ENCODE data around the gene MVD.
A peak's percentile ranks its signal among the peaks of the same experiment; 100 is the strongest.

MVD gene, protein sequence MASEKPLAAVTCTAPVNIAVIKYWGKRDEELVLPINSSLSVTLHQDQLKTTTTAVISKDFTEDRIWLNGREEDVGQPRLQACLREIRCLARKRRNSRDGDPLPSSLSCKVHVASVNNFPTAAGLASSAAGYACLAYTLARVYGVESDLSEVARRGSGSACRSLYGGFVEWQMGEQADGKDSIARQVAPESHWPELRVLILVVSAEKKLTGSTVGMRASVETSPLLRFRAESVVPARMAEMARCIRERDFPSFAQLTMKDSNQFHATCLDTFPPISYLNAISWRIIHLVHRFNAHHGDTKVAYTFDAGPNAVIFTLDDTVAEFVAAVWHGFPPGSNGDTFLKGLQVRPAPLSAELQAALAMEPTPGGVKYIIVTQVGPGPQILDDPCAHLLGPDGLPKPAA

GRCh38 chr16:88662843-88663606 is at the start of gene MVD:
TSS of gene MVD (minus strand) at chr16:88663091. CDS start at chr16:88663080, 11 bp downstream.
- peak; percentile 95 to 99 (median 98) for DNase-seq
- intact Hi-C loops (cut with DNase I), result loop anchor here (10.0 kb wide), 1 partner anchor 88 kb away; the partner anchor contains the start of gene ZC3H18

DNA sequence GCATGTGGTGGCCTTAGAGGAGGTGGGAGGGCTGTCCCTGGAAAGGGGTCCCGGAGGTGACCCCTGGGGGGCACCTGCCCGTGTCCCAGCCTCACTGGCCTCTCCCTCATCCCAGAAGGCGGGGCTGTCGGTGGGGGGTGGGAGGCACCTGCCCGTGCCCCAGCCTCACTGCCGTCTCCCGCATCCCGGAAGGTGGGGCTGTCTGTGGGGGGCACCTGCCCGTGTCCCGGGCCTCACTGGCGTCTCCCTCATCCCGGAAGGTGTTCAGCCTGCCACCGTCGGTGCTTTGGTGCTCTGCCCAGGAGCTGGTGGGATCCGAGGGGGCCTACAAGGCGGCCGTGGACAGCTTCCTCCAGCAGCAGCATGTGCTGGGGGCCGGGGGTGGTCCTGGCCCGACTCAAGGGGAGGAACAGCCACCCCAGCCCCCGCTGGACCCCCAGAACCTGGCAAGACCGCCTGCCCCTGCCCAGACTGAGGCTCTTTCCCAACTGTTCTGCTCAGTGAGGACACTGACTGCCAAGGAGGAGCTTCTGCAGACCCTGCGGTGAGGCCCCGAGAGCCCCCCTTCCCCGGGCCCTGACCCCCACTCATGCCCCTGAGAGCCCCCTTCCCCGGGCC is 49.6 kb upstream of the MVD start:
- DNase-seq, result no peak
- intact Hi-C loops (cut with DNase I), result no loop called here

- DNase-seq, result no peak
- intact Hi-C loops (cut with DNase I), result no loop called here
Observed at GRCh38 chr16:88711750-88712340, 49.0 kb upstream of the MVD start.

DNA sequence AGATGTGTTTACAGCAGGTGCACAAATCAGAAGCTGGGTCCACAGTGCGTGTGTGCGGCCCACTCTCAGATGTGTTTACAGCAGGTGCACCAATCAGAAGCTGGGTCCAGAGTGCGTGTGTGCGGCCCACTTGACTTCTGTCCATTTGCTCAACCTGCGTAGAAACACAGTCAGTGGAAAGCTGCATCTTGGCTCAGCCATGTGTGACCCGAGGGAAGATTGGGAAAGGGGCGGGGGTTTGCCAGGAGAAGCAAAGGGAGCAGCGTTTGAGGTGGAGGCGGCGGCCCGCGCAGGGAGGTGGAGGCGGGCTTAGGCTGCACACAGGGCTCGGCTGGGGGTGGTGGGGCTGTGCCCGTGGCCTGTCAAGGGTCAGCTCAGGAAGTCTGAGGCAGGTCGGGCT is 47.7 kb upstream of the MVD start:
- intact Hi-C loops (cut with DNase I), result no loop called here
- DNase-seq, result peak in 18 of 42 donors; percentile 29 to 66 (median 48)

GRCh38 chr16:88706965-88707826 is 44.3 kb upstream of the MVD start:
- intact Hi-C loops (cut with DNase I), result no loop called here
- DNase-seq, result no peak

DNA sequence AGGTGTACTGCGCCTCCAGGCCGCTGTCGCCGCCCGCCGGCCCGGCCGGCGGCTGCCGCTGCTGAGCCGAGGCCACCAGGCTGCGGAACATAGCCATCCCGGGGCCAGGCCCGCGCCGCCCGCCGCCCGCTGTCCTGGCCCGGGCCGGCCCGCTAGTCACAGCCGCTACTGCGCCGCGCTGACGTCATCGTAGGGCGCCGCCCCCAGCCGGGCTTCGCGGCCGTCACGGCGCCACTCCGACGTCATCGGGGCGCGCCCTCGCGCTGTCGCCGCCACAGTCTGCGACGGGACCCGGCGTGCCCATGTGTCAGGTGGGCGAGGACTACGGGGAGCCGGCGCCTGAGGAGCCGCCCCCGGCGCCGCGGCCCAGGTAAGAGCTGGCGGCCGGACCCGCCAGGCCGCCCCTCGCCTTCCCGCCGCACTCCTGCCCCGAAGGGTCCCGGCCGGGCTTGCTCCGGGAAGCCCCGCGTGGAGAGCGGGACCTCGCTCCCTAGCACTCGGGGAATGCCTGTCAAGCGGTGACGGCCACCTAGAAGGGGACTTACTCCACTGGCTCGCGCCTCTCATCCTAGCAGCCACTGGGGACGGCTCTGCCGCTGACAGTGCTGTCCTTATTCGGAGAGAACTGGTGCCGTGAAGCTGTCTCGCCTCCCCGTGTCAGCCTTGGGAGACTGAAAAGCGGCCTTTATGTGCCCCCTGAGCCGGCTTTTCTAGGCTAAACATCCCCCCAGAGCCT is 43.5 kb upstream of the MVD start, which contains the start of the genes CTU2 and RNF166:
Gene CTU2, plus strand, starts transcription at position 275 of the 736 bp plus-strand sequence. Its CDS starts 28 bp downstream, at position 303.
Gene RNF166, minus strand, starts transcription at position 180 of the 736 bp plus-strand sequence. Its CDS starts 83 bp downstream, at position 97.
- intact Hi-C loops (cut with DNase I), result no loop called here
- DNase-seq, result peak; percentile 72 to 96 (median 92)

- DNase-seq, result peak in 4 of 42 donors; percentile 14 to 50 (median 42)
- intact Hi-C loops (cut with DNase I), result no loop called here
Observed at GRCh38 chr16:88705801-88706228, 42.9 kb upstream of the MVD start.

DNA sequence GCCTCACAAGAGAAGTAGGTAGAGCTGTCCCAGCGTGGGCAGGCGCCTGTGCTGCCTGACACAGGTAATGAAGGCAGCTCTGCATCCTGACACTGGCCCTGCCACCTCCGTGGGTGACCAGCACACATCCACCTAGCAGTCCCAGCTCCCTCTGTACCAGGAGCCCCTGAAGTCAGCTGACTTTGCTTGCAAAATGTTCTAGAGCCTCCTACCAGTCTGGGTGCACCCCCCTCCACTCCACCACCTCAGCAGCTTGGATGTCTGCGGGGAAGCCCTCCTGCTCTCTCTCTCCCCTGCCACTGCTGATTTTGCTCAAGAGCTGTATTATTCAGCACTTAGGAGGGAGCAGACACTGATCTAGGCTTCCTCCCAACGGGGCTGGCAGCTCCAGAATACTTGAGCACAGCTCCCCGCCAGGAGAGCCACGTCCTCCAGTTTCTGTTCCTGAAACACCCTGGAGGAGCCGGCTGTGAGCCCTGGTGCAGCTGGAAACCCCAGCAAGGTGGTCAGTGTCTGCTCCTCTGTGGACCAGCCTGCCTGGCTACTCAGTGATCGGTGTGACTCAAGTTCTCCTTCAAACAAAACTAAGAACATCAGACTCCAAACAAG is 42.3 kb upstream of the MVD start:
- intact Hi-C loops (cut with DNase I), result no loop called here
- peak in 38 of 42 donors; percentile 26 to 82 (median 60) for DNase-seq

GRCh38 chr16:88703486-88704309 is 40.8 kb upstream of the MVD start:
- intact Hi-C loops (cut with DNase I), result no loop called here
- DNase-seq, result peak in 31 of 42 donors; percentile 25 to 76 (median 54)

DNA sequence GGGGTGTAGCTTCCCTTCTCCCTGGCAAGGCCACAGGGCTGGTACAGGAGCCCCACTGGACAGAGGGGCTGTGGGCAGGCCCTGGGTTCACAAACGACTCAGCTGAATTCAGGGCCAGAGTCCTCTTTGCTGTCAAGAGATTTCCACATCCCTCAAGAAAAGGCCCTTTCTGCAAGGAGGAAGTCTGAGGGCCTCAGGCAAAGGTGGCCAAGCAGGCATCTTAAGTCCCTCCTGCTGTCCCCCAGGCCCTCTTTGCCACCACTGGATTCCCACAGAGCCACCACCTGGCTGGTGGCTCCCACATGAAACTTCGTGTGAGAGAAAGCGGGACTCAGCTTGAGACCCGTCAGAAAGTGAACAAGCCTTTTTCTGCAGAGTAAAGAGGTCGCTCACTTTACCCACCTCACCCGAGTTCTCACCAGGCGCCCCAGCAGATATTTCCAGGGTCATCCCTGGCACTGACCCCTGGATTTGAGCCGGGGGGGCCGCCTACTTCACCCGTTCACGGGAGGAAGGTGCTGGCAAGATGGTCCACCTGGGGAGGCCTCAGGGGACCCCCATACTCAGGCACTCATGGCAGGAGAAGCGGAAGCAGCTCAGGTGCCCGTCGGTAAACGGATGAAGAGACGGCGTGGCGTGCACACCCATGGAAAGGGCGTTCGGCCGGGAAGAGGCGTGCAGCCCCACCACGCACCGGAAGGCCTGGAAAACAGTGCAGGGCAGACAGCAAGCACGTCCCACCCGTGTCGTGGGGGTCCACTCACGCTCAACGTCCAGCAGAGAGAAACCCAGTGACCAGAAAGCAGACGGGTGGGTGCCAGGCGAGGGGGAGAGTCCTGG is 39.7 kb upstream of the MVD start:
- DNase-seq, result peak in 1 of 42 donors; percentile 46
- intact Hi-C loops (cut with DNase I), result no loop called here

DNA sequence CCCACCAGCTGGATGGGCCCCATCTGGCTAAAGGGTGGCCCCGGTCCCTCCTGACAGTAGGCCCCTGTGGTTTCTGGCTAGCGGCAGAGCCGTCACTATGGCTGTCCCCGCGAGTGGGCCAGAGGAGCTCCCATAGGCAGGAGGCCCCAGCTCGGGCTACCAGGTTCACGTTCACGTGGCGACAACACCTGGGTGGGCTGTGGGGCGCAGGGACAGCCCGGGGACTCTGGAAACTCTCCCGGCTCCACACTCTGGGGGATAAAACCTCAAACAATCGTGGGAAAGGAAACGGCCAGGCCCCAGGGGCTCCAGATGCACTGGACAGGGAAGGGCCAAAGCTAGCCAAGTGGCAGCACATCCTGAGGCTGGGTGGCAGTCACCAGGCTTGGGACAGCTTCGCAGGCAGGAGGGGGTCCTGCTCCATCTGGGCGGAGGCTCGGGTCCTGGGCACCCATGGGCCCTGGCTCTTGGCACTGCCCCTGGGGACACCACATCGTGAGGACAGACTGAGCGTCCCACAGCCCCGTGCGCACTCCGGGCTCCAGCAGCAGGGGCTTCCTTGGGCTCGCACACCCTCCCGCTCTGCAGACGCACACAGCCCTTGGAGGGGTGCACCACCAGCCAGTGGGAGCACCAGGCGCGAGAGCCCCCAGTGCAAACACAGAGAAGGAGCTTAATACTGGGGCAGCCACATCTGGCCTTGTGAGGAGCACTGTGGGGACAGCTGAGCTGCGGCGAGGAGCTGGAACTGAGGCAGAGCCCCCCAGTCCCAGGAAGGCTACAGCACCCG is 38.9 kb upstream of the MVD start:
- no peak for DNase-seq
- intact Hi-C loops (cut with DNase I), result no loop called here

- peak; percentile 38 to 91 (median 68) for DNase-seq
- intact Hi-C loops (cut with DNase I), result no loop called here
Observed at GRCh38 chr16:88700636-88701482, 38.0 kb upstream of the MVD start.

- intact Hi-C loops (cut with DNase I), result no loop called here
- DNase-seq, result no peak
Observed at GRCh38 chr16:88700322-88700635, 37.4 kb upstream of the MVD start.

DNA sequence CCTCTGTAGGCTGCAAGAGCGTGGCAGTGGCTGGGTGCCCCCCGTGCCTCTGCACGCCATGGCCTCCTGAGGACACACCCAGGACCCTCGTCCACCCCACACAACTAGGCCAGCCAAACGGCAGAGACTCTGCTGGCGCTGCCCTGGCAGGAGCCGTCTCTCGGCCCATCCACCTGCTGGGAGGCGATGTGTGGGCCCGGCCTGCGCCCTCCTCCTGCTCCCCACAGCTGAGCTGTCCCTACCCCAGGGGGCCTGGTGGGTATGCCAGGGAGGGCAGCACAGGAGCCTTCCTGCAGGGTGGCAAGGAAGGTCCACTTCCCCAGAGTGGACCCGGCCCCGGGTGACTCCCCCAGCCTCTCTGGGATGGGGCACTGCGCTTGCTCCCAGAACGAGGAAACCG is 36.3 kb upstream of the MVD start:
- intact Hi-C loops (cut with DNase I), result no loop called here
- no peak for DNase-seq
